K562 (cell line): ENCODE results near the gene MAST4. TPM values are rescaled to one million over a fixed set of nuclear protein-coding genes. Genes with fewer than 3 reads are reported as not detected.

Experiments used
- CBFA2T3 ChIP-seq: fragments of 450-650 bp; IDR thresholded peaks from 2 replicates; pipeline ENCODE4 v1.6.1; 2017
- CHD2 ChIP-seq: IDR thresholded peaks from 2 replicates; pipeline ENCODE4 v1.6.1; 2011; ENCODE audit warnings: low read depth, low read length
- CREB3 ChIP-seq: fragments of 450-650 bp; conservative IDR thresholded peaks from 2 replicates; pipeline ENCODE4 v1.6.1; 2016; ENCODE audit warnings: missing genetic modification characterization, low read depth, mild to moderate bottlenecking, missing compliant biosample characterization, moderate library complexity
- CREM ChIP-seq: IDR thresholded peaks from 2 replicates; pipeline ENCODE4 v1.6.1; 2014; ENCODE audit warnings: antibody characterized with exemption, low read depth
- ELK3 ChIP-seq: fragments of 450-650 bp; formaldehyde crosslinking; IDR thresholded peaks from 2 replicates; pipeline ENCODE4 v1.4.0; 2020; ENCODE audit warnings: mild to moderate bottlenecking
- ERF ChIP-seq: fragments of 450-650 bp; formaldehyde crosslinking; IDR thresholded peaks from 2 replicates; pipeline ENCODE4 v1.4.0; 2020; ENCODE audit warnings: mild to moderate bottlenecking, mixed read lengths
- GABPB2 ChIP-seq: fragments of 250-450 bp; sonication (Bioruptor Pico); conservative IDR thresholded peaks from 2 replicates; pipeline ENCODE4 v1.5.1; 2021; ENCODE audit warnings: mild to moderate bottlenecking
- HDAC8 ChIP-seq: fragments of 450-650 bp; IDR thresholded peaks from 2 replicates; pipeline ENCODE4 v1.6.1; 2016; ENCODE audit warnings: mild to moderate bottlenecking, missing genetic modification characterization, moderate library complexity, missing compliant biosample characterization
- ILK ChIP-seq: fragments of 450-650 bp; IDR thresholded peaks from 2 replicates; pipeline ENCODE4 v1.6.1; 2016; ENCODE audit warnings: missing genetic modification characterization, low read depth, mild to moderate bottlenecking, missing compliant biosample characterization, moderate library complexity, borderline replicate concordance
- KAT8 ChIP-seq: fragments of 450-650 bp; IDR thresholded peaks from 2 replicates; pipeline ENCODE4 v1.6.1; 2016; ENCODE audit warnings: low read depth, mild to moderate bottlenecking
- MCM2 ChIP-seq: fragments of 450-650 bp; IDR thresholded peaks from 2 replicates; pipeline ENCODE4 v1.6.1; 2017; ENCODE audit warnings: low read depth, mild to moderate bottlenecking
- MLX ChIP-seq, 2 experiments: fragments of 450-650 bp in 1 of 2; sonication (generic) in 1 of 2; formaldehyde crosslinking; conservative IDR thresholded peaks; 2 replicates each; pipeline versions ENCODE4 v1.4.0 to v1.8.1; 2020 to 2022; ENCODE audit warnings: mild to moderate bottlenecking in 1 of 2, missing genetic modification reagents in 1 of 2
- NFYB ChIP-seq: IDR thresholded peaks from 2 replicates; pipeline ENCODE4 v1.6.1; 2011; ENCODE audit warnings: mild to moderate bottlenecking, moderate library complexity; ENCODE audit not compliant: insufficient read length; ENCODE audit errors: extremely low read depth
- PHTF2 ChIP-seq: fragments of 250-450 bp; sonication (Bioruptor Pico); IDR thresholded peaks from 2 replicates; pipeline ENCODE4 v1.5.0; 2021; ENCODE audit warnings: mild to moderate bottlenecking
- POLR2AphosphoS5 ChIP-seq: IDR thresholded peaks from 2 replicates; pipeline ENCODE4 v1.6.1; 2011; ENCODE audit warnings: mild to moderate bottlenecking, low read depth, low read length, moderate library complexity; ENCODE audit not compliant: control insufficient read depth, insufficient read depth
- PRDM10 ChIP-seq: fragments of 450-650 bp; IDR thresholded peaks from 2 replicates; pipeline ENCODE4 v1.6.1; 2018; ENCODE audit not compliant: partially characterized antibody
- RAD21 ChIP-seq, 2 experiments: fragments of 250-450 bp in 1 of 2; fragments of 450-650 bp in 1 of 2; sonication (Bioruptor Pico) in 1 of 2; formaldehyde crosslinking in 1 of 2; IDR thresholded peaks in 1 of 2; conservative IDR thresholded peaks in 1 of 2; 2 replicates each; pipeline versions ENCODE4 v1.4.0 to v1.8.0; 2020 to 2022; ENCODE audit warnings: mild to moderate bottlenecking in 2 of 2, moderate library complexity in 1 of 2
- RNF2 ChIP-seq: sonication (generic); IDR thresholded peaks from 2 replicates; pipeline ENCODE4 v1.6.1; 2016
- ZC3H11A ChIP-seq: IDR thresholded peaks from 2 replicates; pipeline ENCODE4 v1.6.1; 2012; ENCODE audit warnings: low read depth, low read length, improper control_type of control experiment
- ZNF124 ChIP-seq: sonication (generic); formaldehyde crosslinking; IDR thresholded peaks from 2 replicates; pipeline ENCODE4 v1.8.1; 2022; ENCODE audit warnings: missing genetic modification reagents
- ZNF511 ChIP-seq: sonication (generic); formaldehyde crosslinking; IDR thresholded peaks from 2 replicates; pipeline ENCODE4 v1.8.0; 2022; ENCODE audit warnings: mild to moderate bottlenecking, missing genetic modification reagents
- ZNF699 ChIP-seq: fragments of 250-450 bp; sonication (Bioruptor Pico); IDR thresholded peaks from 2 replicates; pipeline ENCODE4 v1.8.0; 2021; ENCODE audit warnings: mild to moderate bottlenecking, moderate library complexity; ENCODE audit not compliant: insufficient replicate concordance
- polyA plus RNA-seq, 8 experiments: library from polyadenylated mRNA; depleted of rRNA in 4 of 8; stranded (reverse) in 5 of 8; unstranded in 3 of 8; fragments of >200 nt; fragmentation: Nextera tagmentation in 2 of 8; fragmentation: Illumina TruSeq in 1 of 8; extraction: Ambion mirVana in 2 of 8; extraction: Trizol in 1 of 8; gene quantifications; 2 replicates each; pipeline versions ENCODE4 v1.2.1 to v1.2.3, GENCODE V29; 2011 to 2014; ENCODE audit warnings: inconsistent platforms in 1 of 8, missing spikeins in 1 of 8
- total RNA-seq, 7 experiments: library from RNA; depleted of rRNA in 6 of 7; stranded (reverse); fragments of >200 nt in 6 of 7; fragmentation: Illumina TruSeq in 2 of 7; extraction: Trizol in 2 of 7; gene quantifications; 2 replicates each; pipeline versions ENCODE4 v1.2.1 to v1.2.3, GENCODE V29; 2011 to 2021; ENCODE audit warnings: low replicate concordance in 1 of 7

MAST4 gene
- total and polyA plus RNA-seq, 9 of the 15 experiments (the other 6 are each of a cell fraction or from before 2014, with no cell fraction given): 0.88 to 10.1 (median 5.2) TPM

- no peak for TF ChIP-seq ZC3H11A
- no peak for TF ChIP-seq CHD2
- TF ChIP-seq CBFA2T3: peak; percentile 92
- TF ChIP-seq ZNF124 (CRISPR knock-in tag): no peak
- TF ChIP-seq NFYB: no peak
- TF ChIP-seq HDAC8 (tag): no peak
- TF ChIP-seq MLX (CRISPR knock-in tag; conservative IDR thresholded peaks at IDR 0.05): no peak
- no peak for TF ChIP-seq ZNF699 (CRISPR knock-in tag)
- TF ChIP-seq RNF2: peak; percentile 91
- TF ChIP-seq POLR2AphosphoS5: peak; percentile 75
- no peak for TF ChIP-seq MCM2
- TF ChIP-seq ERF: no peak
- no peak for TF ChIP-seq RAD21 (CRISPR knock-in tag; conservative IDR thresholded peaks at IDR 0.05 in 1 of 2, IDR thresholded peaks at IDR 0.05 in 1 of 2)
- TF ChIP-seq ILK (tag): no peak
- TF ChIP-seq PRDM10: peak; percentile 99
- TF ChIP-seq ZNF511 (CRISPR knock-in tag): no peak
- TF ChIP-seq ELK3 (CRISPR knock-in tag): no peak
- peak; percentile 62 for TF ChIP-seq CREM
- no peak for TF ChIP-seq PHTF2 (CRISPR knock-in tag)
- TF ChIP-seq KAT8: no peak
- TF ChIP-seq GABPB2 (CRISPR knock-in tag): no peak
- TF ChIP-seq CREB3 (tag): no peak
These were observed 407.9 kb downstream of the MAST4 start (continued) for GRCh38 chr5:67003935-67004729.
